AG04450 (cell line): ENCODE results near the gene TMEM131L. TPM values are rescaled to one million over a fixed set of nuclear protein-coding genes. Genes with fewer than 3 reads are reported as not detected.
"Not testable (repeated sequence)": the region's sequence is repeated elsewhere in the genome, so short reads cannot be mapped to it uniquely, and the experiment has no call there.

Experiments used
- CTCF ChIA-PET: fragments of 300-600, 350-600 bp; formaldehyde crosslinking; extraction: SDS; loops from one replicate; lab custom pipeline; 2022; ENCODE audit warnings: antibody characterized with exemption, inconsistent platforms; lab: Charles Lee
- POLR2A ChIA-PET: fragments of 350-600 bp; formaldehyde crosslinking; extraction: SDS; loops from one replicate; lab custom pipeline; 2021; ENCODE audit warnings: antibody characterized with exemption, inconsistent platforms; lab: Yijun Ruan, JAX
- DNase-seq: peaks from one replicate; pipeline ENCODE4 v3.0.0-alpha.2; 2011; ENCODE audit warnings: low read depth, low spot score
- H3K27ac ChIP-seq: one replicate; pipeline ENCODE4 v1.5.1; 2012; ENCODE audit warnings: low read depth, low read length, control low read depth
- H3K27me3 ChIP-seq: one replicate; pipeline ENCODE4 v1.6.0; 2012; ENCODE audit warnings: low read length; ENCODE audit not compliant: control insufficient read depth, insufficient read depth
- H3K4me3 ChIP-seq: 2 replicates; pipeline ENCODE4 v1.5.1; 2011; ENCODE audit warnings: mild to moderate bottlenecking, low read depth, low read length, control low read depth
- H3K9me3 ChIP-seq: 2 replicates; pipeline ENCODE4 v1.5.1; 2012; ENCODE audit warnings: low read length; ENCODE audit not compliant: control insufficient read depth, insufficient read depth
- polyA plus RNA-seq: library from polyadenylated mRNA; depleted of rRNA; stranded (reverse); fragments of >200 nt; gene quantifications from 2 replicates; pipeline ENCODE4 v1.2.3, GENCODE V29; 2011
- TF ChIP-seq, protein P1 (sequence below): IDR thresholded peaks from 2 replicates; pipeline ENCODE4 v1.5.1; 2011; ENCODE audit warnings: low read depth, low read length, control low read depth, inconsistent platforms

Gene TMEM131L
- polyA plus RNA-seq, 1 experiment, result 15.5 TPM

DNA sequence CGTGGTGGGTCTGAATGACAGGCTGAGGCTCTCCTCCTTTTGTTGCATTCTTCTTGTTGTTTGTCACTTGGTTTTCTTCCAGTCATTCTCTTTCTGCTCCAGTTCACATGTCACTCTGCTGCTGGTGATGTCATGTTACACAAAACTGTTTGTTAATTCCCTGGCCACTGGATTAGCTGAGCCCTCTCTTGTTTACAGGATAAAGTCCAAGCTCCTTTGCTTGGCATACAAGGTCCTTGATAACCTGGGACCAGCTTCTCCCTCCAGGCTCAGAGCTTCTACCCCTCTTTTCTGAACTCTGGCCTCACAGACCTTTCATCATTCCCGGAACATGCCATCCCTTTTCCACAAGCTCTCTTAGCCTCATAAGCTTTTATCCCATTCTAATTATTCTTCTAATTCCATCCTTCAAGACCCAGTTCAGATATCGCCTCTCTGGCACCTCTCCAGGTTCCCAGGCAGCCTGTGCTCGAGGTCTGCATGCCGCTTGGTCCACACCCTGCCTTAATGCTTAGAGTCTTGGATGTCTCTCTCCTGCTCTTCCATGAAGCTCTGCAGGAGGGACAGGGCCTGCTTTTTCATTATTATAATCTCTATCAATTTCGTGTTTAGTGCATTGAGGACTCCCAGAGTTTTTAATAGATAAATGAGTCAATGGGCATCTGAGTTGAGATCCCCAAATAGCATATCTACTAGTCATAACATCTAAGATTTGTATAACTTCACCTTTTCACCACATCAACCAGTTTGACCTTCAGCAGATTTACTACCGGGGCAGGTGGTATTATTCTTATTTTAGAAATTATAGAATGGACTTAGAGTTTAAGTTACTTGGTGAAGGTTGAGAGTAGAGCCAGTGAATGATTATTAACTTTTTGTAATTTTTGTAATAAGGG lies 98.7 kb downstream of the TMEM131L start:
- TF ChIP-seq, protein P1, sequence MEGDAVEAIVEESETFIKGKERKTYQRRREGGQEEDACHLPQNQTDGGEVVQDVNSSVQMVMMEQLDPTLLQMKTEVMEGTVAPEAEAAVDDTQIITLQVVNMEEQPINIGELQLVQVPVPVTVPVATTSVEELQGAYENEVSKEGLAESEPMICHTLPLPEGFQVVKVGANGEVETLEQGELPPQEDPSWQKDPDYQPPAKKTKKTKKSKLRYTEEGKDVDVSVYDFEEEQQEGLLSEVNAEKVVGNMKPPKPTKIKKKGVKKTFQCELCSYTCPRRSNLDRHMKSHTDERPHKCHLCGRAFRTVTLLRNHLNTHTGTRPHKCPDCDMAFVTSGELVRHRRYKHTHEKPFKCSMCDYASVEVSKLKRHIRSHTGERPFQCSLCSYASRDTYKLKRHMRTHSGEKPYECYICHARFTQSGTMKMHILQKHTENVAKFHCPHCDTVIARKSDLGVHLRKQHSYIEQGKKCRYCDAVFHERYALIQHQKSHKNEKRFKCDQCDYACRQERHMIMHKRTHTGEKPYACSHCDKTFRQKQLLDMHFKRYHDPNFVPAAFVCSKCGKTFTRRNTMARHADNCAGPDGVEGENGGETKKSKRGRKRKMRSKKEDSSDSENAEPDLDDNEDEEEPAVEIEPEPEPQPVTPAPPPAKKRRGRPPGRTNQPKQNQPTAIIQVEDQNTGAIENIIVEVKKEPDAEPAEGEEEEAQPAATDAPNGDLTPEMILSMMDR, result no peak
- Histone ChIP-seq H3K27me3 (no peaks in the 10 kb centered on the region), H3K9me3 (no peaks in the 10 kb centered on the region), H3K4me3 (no peak overlapping the region), H3K27ac (no peak overlapping the region)
- ChIA-PET CTCF (interaction anchor here (0.6 to 1.3 kb wide), 6 partner anchors 9 to 422 kb away, joined by 3 to 6 read pairs (median 4); no protein-coding TSS in a partner anchor), POLR2A (interaction anchor here (1.2 kb wide), 1 partner anchor 67 kb away, joined by 9 read pairs; no protein-coding TSS in a partner anchor)
- DNase-seq, result no peak

DNA sequence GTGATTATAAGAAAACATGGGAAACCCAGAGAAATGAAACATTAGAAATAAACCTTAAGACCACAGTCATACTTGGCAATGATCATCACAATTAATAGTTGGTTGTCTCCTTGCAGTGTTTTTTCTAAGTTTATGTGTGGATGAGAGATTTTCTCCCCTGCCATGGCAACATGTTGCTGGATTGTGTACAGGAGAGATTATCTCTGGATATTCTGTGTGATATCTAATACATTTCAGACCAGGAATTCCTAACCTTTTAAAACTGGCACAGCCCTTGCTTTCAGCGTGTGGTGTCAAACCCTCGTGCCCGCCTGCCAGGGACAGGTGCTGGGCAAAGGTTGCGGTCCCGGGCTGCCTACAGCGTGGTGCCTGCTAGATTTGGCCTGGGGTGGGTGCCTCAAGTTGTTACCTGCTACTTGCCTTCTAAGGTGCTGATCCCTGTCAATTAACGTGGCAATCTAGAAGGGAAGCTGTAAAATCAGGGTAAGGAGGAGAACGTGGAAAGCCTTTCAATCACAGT lies 100.5 kb downstream of the TMEM131L start:
- no peaks in the 10 kb centered on the region for H3K27me3 ChIP-seq
- TF ChIP-seq, protein P1, result no peak
- H3K27ac ChIP-seq, result no peak overlapping the region
- H3K9me3 ChIP-seq, result no peaks in the 10 kb centered on the region
- no peak overlapping the region for H3K4me3 ChIP-seq
- ChIA-PET POLR2A (interaction anchor here (0.7 kb wide), 1 partner anchor 343 kb away, joined by 3 read pairs; no protein-coding TSS in a partner anchor), CTCF (interaction anchor here (0.7 to 1.4 kb wide), 2 partner anchors 101 to 220 kb away, joined by 3 to 4 read pairs; no protein-coding TSS in a partner anchor)
- DNase-seq, result no peak

DNA sequence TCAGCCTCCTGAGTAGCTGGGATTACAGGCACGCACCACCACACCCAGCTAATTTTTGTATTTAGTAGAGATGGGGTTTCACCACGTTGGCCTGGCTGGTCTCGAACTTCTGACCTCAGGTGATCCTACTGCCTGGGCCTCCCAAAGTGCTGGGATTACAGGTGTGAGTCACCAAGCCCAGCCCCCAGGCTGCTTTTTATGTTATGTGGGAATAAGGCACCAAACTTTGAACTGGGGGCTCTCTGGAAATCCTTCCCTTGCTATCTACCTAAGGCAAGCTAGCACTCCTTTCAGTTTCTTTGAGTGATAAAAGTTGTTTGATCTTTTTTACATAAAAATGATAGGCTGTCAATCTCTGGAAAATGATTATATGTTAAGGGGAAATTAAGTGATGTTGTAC lies 101.5 kb downstream of the TMEM131L start:
- H3K9me3 ChIP-seq, H3K27me3 ChIP-seq, H3K4me3 ChIP-seq, DNase-seq, POLR2A ChIA-PET, H3K27ac ChIP-seq: not testable (repeated sequence)
- CTCF ChIA-PET, result interaction anchor here (0.7 to 1.4 kb wide), 4 partner anchors 11 to 224 kb away, joined by 3 to 4 read pairs (median 4); partner anchors contain the start of gene MND1

DNA sequence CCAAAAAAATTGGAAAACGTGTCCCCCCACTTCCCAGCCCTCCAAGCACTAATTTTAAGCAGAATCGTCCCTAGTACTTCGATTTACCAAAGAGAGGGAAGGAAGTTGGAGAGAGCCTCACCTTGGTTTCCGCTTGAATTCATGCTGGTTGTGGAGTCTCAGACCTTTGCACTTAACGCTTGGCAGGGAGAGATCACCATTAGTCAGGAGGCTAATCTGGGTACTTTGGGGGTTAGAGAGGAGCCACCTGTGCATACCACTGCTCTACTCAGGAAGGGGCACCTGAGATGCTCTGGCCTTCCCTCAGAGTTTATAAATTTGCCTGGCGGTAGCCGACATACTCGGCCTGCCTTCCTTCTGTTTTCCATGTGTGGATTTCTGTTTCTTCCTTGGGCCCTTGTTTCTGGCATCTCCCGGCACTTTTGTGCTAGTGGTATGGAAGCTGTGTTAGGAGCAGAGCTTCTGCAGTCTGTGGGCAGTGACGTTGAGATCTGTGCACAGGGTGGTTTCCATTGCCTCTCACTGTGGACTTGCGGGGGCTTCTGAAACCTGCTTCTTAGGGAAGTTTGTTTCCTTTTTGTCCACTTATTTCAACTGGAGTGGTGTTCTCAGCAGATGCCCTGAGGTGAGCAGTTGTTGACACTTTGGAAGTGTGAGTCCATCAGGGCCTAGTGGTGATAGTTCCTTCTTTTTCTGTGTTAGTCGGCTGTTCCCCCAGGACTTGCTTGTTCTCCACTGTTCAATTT lies 104.2 kb downstream of the TMEM131L start:
- H3K9me3 ChIP-seq, result no peaks in the 10 kb centered on the region
- POLR2A ChIA-PET, result no interaction called here
- CTCF ChIA-PET, result interaction anchor here (0.8 to 1.8 kb wide), 4 partner anchors 73 to 427 kb away, joined by 4 to 7 read pairs (median 5); partner anchors contain the start of gene MND1

More for the DNA sequence above, 104.2 kb downstream of the TMEM131L start:
- no peaks in the 10 kb centered on the region for H3K27me3 ChIP-seq
- no peak overlapping the region for H3K27ac ChIP-seq
- TF ChIP-seq, protein P1, result no peak
- H3K4me3 ChIP-seq, result no peak overlapping the region
- no peak for DNase-seq
